Naive thymus-derived CD4-positive, alpha-beta T cell (primary cell): ENCODE measurements around the gene PHF14. TPM values are rescaled to one million over a fixed set of nuclear protein-coding genes. Genes with fewer than 3 reads are reported as not detected.
"Not testable (repeated sequence)": the region's sequence is repeated elsewhere in the genome, so short reads cannot be mapped to it uniquely, and the experiment has no call there.

Experiments
- ATAC-seq: fragments of 150-1000 bp; cut with Tn5 transposase; 2 replicates; pipeline ENCODE4 v1.10.0; 2021; ENCODE audit warnings: mild to moderate bottlenecking, moderate library complexity
- CTCF ChIA-PET: fragments of 350-600 bp; sonication (Branson Sonifier 250); formaldehyde crosslinking; loops from one replicate; lab custom pipeline; 2021; ENCODE audit warnings: antibody characterized with exemption; lab: Charles Lee
- POLR2A ChIA-PET: fragments of 350-600 bp; sonication (Branson Sonifier 250); formaldehyde crosslinking; loops from one replicate; lab custom pipeline; 2021; ENCODE audit warnings: antibody characterized with exemption, inconsistent platforms; lab: Charles Lee
- DNase-seq, 9 donors: peaks; one replicate each; pipeline versions ENCODE4 v3.0.0 to v3.0.0-alpha.2; 2020 to 2022; ENCODE audit warnings: mixed read lengths in 1 of 9
- H3K27ac ChIP-seq: one replicate; pipeline ENCODE4 v1.7.0; 2013; ENCODE audit warnings: mild to moderate bottlenecking, low read depth, low read length, moderate library complexity
- H3K27me3 ChIP-seq, 2 donors: one replicate each; pipeline ENCODE4 v1.7.0; 2013; ENCODE audit warnings: low read length in 2 of 2, mild to moderate bottlenecking in 2 of 2, moderate library complexity in 2 of 2; ENCODE audit not compliant: control insufficient read depth in 2 of 2, insufficient read depth in 2 of 2
- H3K36me3 ChIP-seq, 3 experiments: 1 replicate in 2 of 3; 2 replicates in 1 of 3; pipeline ENCODE4 v1.7.0; 2013; ENCODE audit warnings: low read length in 3 of 3, mild to moderate bottlenecking in 3 of 3, moderate library complexity in 1 of 3; ENCODE audit not compliant: insufficient read depth in 3 of 3, control insufficient read depth in 2 of 3
- H3K4me1 ChIP-seq, 2 donors: one replicate each; pipeline ENCODE4 v1.7.0; 2013; ENCODE audit warnings: low read length in 2 of 2, mild to moderate bottlenecking in 2 of 2, moderate library complexity in 1 of 2; ENCODE audit not compliant: control insufficient read depth in 2 of 2, insufficient read depth in 2 of 2
- H3K4me3 ChIP-seq: 2 replicates; pipeline ENCODE4 v1.7.0; 2013; ENCODE audit warnings: mild to moderate bottlenecking, low read length
- H3K9me3 ChIP-seq, 3 experiments: 1 replicate in 2 of 3; 2 replicates in 1 of 3; pipeline ENCODE4 v1.7.0; 2013; ENCODE audit warnings: low read length in 3 of 3; ENCODE audit not compliant: control insufficient read depth in 2 of 3
- H3K27ac Mint-ChIP-seq, 9 donors: one replicate each; pipeline ENCODE4 v1.8.0; 2020 to 2022; ENCODE audit warnings: mixed read lengths in 9 of 9, mild to moderate bottlenecking in 8 of 9, moderate library complexity in 5 of 9, inconsistent platforms in 2 of 9
- H3K27me3 Mint-ChIP-seq, 5 donors: one replicate each; pipeline ENCODE4 v1.8.0; 2021 to 2022; ENCODE audit warnings: mixed read lengths in 5 of 5, mild to moderate bottlenecking in 1 of 5
- H3K36me3 Mint-ChIP-seq, 5 donors: one replicate each; pipeline ENCODE4 v1.8.0; 2020 to 2022; ENCODE audit warnings: mixed read lengths in 5 of 5, mild to moderate bottlenecking in 3 of 5, inconsistent platforms in 1 of 5
- H3K4me1 Mint-ChIP-seq, 7 donors: one replicate each; pipeline ENCODE4 v1.8.0; 2020 to 2022; ENCODE audit warnings: mixed read lengths in 7 of 7, mild to moderate bottlenecking in 3 of 7, inconsistent platforms in 1 of 7
- H3K4me3 Mint-ChIP-seq, 10 donors: one replicate each; pipeline ENCODE4 v1.8.0; 2020 to 2022; ENCODE audit warnings: mild to moderate bottlenecking in 10 of 10, mixed read lengths in 10 of 10, moderate library complexity in 6 of 10, inconsistent platforms in 2 of 10
- H3K9me3 Mint-ChIP-seq, 11 donors: one replicate each; pipeline ENCODE4 v1.8.0; 2020 to 2022; ENCODE audit warnings: mixed read lengths in 11 of 11, mild to moderate bottlenecking in 4 of 11, inconsistent platforms in 1 of 11, moderate library complexity in 1 of 11
- intact Hi-C, 2 donors: fragments of 100-400 bp; cut with micrococcal nuclease; formaldehyde crosslinking; loops; one replicate each; pipeline ENCODE4 v1.15.1; 2023
- polyA plus RNA-seq, 2 donors: library from polyadenylated mRNA; unstranded; fragments of 300-500 nt; fragmentation: Illumina TruSeq; gene quantifications; one replicate each; pipeline ENCODE4 v1.2.3, GENCODE V29; 2021
- total RNA-seq, 6 experiments: library from RNA in 5 of 6; stranded (reverse) in 5 of 6; gene quantifications; 1 replicate in 5 of 6; 2 replicates in 1 of 6; pipeline ENCODE4 v1.2.3 and lab custom pipeline; 2021 to 2026

PHF14 gene
- total and polyA plus RNA-seq, 7 experiments from 2014 or later, result 9.6 to 41.3 (median 31.2) TPM

DNA sequence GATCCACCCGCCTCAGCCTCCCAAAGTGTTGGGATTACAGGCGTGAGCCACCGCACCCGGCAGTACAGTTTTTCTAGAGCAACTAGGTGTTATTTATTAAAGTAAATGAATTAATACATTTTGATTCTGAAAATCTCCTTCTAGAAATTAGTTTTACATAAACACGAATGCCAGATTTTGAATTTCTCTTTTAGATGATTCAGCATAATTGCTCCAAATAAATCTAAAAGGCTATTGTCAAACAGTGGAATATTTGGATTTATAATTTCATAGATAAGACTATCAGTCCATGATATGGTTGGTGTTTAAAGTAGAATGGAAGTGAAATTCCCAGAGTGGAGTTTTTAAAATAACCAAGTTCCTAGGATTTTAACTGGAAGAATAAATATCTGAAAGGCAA lies 1.5 kb upstream of the PHF14 start:
- CTCF ChIA-PET, result no interaction called here
- DNase-seq (no peak), ATAC-seq (no peak)
- Histone ChIP-seq H3K36me3 (peaks cover 0 to 3% (median 0%) of the 10 kb centered on the region in 3 experiments), H3K27ac (no peak overlapping the region), H3K4me3 (no peak overlapping the region), H3K27me3 (no peaks in the 10 kb centered on the region), H3K4me1 (peaks cover 9 to 20% of the 10 kb centered on the region in 2 donors), H3K9me3 (no peaks in the 10 kb centered on the region)
- peak overlapping the region in 2 of 9 donors; percentile 76 to 94 for H3K27ac Mint-ChIP-seq
- H3K4me1 Mint-ChIP-seq, result peaks cover 14 to 45% (median 31%) of the 10 kb centered on the region in 7 donors
- intact Hi-C loops, result loop anchor here in 1 of 2 donors (5.0 kb wide), 1 partner anchor 240 kb away; no protein-coding TSS in a partner anchor
- H3K36me3 Mint-ChIP-seq, result peaks cover 1 to 21% (median 18%) of the 10 kb centered on the region in 5 donors
- H3K4me3 Mint-ChIP-seq, result peak overlapping the region in 8 of 10 donors; percentile 77 to 95 (median 92)
- POLR2A ChIA-PET, result interaction anchor here (7.3 kb wide), 1 partner anchor 31 kb away, joined by 43 read pairs; a partner anchor contains a TSS
- no peaks in the 10 kb centered on the region for H3K9me3 Mint-ChIP-seq
- peaks cover 5 to 22% (median 18%) of the 10 kb centered on the region in 5 donors for H3K27me3 Mint-ChIP-seq

DNA sequence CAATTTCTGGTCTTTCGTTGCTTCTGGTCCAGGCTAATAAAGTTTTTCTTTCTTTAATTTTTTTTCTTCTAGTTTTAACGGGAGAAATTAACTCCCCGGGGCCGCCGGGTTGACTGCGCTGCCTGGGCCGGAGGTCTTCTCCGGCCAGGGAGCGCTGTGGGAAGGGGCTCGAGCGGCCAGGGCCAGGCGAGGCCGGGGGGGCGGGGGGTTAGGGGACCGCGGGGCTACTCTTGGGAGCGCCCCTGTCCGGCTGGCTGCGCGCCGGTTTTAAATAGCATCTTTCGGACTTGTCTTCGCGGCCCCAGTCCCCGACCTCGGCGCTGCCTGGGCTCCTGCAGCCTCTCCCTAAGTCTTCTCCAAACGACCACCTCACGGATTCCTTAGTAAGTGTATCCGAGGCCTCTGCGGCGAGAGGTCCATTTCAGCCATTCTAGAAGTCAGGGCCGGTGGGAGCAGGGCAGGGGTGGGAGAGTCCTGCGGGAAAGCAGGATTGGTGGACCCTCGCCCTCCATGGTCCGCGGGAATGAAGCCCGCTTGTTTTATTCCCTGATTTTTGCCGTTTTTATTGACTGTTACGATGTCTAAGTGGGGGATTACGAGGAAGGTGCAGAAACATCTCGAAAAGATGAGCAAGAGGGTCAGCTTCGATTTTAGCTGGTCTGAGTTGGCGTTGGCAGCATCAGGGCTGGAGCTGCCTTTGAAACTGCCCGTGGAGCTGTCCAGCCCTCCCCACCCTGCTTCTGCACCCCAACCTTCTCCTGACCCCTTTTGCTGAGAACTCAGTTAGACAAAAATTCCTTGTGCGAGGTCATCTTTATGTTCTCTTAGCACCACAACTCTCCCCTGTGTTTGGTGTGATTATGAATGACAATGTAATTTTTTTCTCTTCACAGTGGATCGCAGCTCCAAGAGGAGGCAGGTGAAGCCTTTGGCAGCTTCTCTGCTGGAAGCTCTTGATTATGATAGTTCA lies 555 bp downstream of the PHF14 start:
- peak overlapping the region; percentile 90 for H3K4me3 ChIP-seq
- peak; percentile 8 for ATAC-seq
- CTCF ChIA-PET, result interaction anchor here (0.7 to 1.4 kb wide), 3 partner anchors 24 to 34 kb away, joined by 3 read pairs; a partner anchor contains a TSS
- Mint-ChIP-seq H3K27ac (peak overlapping the region; percentile 85 to 97 (median 94)), H3K36me3 (peaks cover 4 to 34% (median 29%) of the 10 kb centered on the region in 5 donors), H3K9me3 (no peaks in the 10 kb centered on the region), H3K4me1 (peaks cover 14 to 62% (median 45%) of the 10 kb centered on the region in 7 donors), H3K4me3 (peak overlapping the region; percentile 77 to 95 (median 92)), H3K27me3 (peaks cover 0 to 14% (median 4%) of the 10 kb centered on the region in 5 donors)
- peak overlapping the region; percentile 71 for H3K27ac ChIP-seq
- POLR2A ChIA-PET, result interaction anchor here (0.7 to 3.1 kb wide), 3 partner anchors 34 to 52 kb away, joined by 3 to 79 read pairs (median 3); a partner anchor contains a TSS
- no peaks in the 10 kb centered on the region for H3K9me3 ChIP-seq
- DNase-seq, result peak in 5 of 9 donors; percentile 4 to 38 (median 15)
- H3K27me3 ChIP-seq, result no peaks in the 10 kb centered on the region
- intact Hi-C loops, result loop anchor here (1.0 to 5.0 kb wide), 2 partner anchors 34 to 238 kb away; a partner anchor contains a TSS
- peaks cover 0 to 3% (median 0%) of the 10 kb centered on the region in 3 experiments for H3K36me3 ChIP-seq
- H3K4me1 ChIP-seq, result peaks cover 9 to 20% of the 10 kb centered on the region in 2 donors

DNA sequence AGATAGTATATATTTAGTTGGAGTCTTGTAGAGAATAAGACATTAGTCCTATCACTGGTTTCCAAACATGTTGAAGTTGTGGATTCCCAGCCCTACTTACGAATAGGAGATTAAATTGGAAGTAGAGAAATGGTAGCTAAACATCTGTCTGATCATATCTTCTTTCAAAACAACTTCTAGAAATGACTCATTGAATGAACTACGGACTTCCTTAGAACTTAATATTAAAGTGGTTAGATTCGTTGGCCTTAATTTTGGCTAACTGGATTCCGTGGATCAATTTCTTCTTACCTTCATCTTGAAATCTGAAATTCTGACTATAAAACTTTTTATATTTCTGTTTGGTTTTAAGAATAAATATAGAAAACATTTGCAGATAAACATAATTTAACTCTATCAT lies 3.4 kb downstream of the PHF14 start:
- Histone ChIP-seq H3K4me1 (peaks cover 9 to 20% of the 10 kb centered on the region in 2 donors), H3K9me3 (no peaks in the 10 kb centered on the region), H3K4me3 (no peak overlapping the region), H3K27ac (no peak overlapping the region), H3K27me3 (no peaks in the 10 kb centered on the region), H3K36me3 (peaks cover 0 to 6% (median 3%) of the 10 kb centered on the region in 3 experiments)
- intact Hi-C loops, result no loop called here
- Mint-ChIP-seq H3K36me3 (peaks cover 6 to 39% (median 33%) of the 10 kb centered on the region in 5 donors), H3K27me3 (peaks cover 0 to 2% (median 0%) of the 10 kb centered on the region in 5 donors), H3K9me3 (peaks cover 0 to under 1% (median 0%) of the 10 kb centered on the region in 11 donors), H3K4me1 (peaks cover 29 to 90% (median 71%) of the 10 kb centered on the region in 7 donors), H3K27ac (no peak overlapping the region), H3K4me3 (peak overlapping the region in 4 of 10 donors; percentile 0 to 38 (median 20))
- no peak for ATAC-seq
- CTCF ChIA-PET, result no interaction called here
- POLR2A ChIA-PET, result interaction anchor here (1.6 kb wide), 1 partner anchor 37 kb away, joined by 8 read pairs; a partner anchor contains a TSS
- no peak for DNase-seq

DNA sequence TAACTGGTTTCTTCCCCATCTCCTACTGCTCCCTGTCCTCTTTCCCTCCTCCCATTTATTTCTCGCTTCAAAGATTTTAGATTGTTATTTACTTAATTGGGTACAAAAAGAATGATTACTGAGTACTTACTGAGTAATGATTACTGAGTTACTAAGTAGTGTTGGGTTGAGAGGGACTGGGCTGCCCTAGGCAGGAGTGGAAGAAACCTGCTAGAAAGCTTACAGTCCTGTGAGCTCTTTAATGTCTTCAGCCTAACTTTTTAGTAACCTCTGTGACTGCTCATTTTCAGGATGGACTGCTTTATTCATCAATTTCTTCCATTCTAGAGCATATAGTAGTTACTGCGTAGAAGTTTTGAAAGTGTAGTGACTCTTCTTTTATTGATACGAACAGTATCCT lies 7.6 kb downstream of the PHF14 start:
- Histone ChIP-seq H3K36me3 (peaks cover 0 to 12% (median 0%) of the 10 kb centered on the region in 3 experiments), H3K27me3 (no peaks in the 10 kb centered on the region), H3K4me3 (no peak overlapping the region), H3K27ac (no peak overlapping the region), H3K9me3 (no peaks in the 10 kb centered on the region), H3K4me1 (peaks cover 0 to 1% of the 10 kb centered on the region in 2 donors)
- DNase-seq, result no peak
- H3K36me3 Mint-ChIP-seq, result peaks cover 15 to 44% (median 34%) of the 10 kb centered on the region in 5 donors
- H3K4me1 Mint-ChIP-seq, result peaks cover 24 to 87% (median 69%) of the 10 kb centered on the region in 7 donors
- POLR2A ChIA-PET, result no interaction called here
- peaks cover 0 to 7% (median 0%) of the 10 kb centered on the region in 11 donors for H3K9me3 Mint-ChIP-seq
- intact Hi-C loops, result no loop called here
- ATAC-seq, result no peak
- peak overlapping the region in 2 of 10 donors; percentile 18 to 39 for H3K4me3 Mint-ChIP-seq
- H3K27me3 Mint-ChIP-seq, result no peaks in the 10 kb centered on the region
- CTCF ChIA-PET, result no interaction called here
- H3K27ac Mint-ChIP-seq, result no peak overlapping the region

DNA sequence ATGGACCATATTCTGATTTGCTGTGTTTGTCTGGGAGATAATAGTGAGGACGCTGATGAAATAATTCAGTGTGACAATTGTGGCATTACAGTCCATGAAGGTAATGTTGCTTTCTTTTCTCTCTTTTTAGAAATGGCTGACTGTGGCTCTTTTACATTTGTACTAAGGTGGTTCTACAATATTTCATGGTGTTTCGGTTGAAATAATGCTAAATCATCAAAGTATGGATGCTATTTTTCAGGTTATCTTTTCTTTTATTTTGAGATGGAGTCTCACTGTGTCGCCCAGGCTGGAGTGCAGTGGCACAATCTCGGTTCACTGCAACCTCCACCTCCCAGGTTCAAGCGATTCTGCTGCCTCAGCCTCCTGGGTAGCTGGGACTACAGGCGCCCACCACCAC lies 17.1 kb downstream of the PHF14 start:
- POLR2A ChIA-PET, H3K4me3 ChIP-seq, CTCF ChIA-PET, H3K27me3 ChIP-seq, H3K4me1 ChIP-seq, H3K27me3 Mint-ChIP-seq, H3K9me3 Mint-ChIP-seq, H3K27ac ChIP-seq, ATAC-seq, H3K9me3 ChIP-seq, H3K4me3 Mint-ChIP-seq, intact Hi-C loops, DNase-seq, H3K27ac Mint-ChIP-seq: not testable (repeated sequence)
- H3K4me1 Mint-ChIP-seq, result peaks cover 0 to 21% (median 8%) of the 10 kb centered on the region in 7 donors
- peaks cover 0 to 10% (median 0%) of the 10 kb centered on the region in 3 experiments for H3K36me3 ChIP-seq
- H3K36me3 Mint-ChIP-seq, result peaks cover 21 to 48% (median 27%) of the 10 kb centered on the region in 5 donors

DNA sequence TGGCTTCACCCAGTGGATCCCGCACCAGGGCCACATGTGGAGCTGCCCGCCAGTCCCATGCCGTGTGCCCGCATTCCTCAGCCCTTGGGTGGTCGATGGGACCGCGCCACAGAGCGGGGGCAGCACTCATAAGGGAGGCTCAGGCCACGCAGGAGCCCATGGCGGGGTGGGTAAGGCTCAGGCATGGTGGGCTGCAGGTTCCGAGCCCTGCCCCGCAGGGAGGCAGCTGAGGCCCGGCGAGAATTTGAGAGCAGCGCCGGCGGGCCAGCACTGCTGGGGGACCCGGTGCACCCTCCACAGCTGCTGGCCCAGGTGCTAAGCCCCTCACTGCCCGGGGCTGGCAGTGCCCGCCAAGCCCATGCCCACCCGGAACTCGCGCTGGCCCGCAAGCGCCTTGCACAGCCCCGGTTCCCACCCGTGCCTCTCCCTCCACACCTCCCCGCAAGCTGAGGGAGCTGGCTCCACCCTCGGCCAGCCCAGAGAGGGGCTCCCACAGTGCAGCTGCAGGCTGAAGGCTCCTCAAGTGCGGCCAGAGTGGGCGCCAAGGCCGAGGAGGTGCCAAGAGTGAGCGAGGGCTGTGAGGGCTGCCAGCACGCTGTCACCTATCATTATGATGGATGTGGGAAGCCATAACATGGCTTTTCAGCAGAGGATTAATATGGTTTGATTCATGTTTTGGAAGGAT lies 22.0 kb downstream of the PHF14 start:
- H3K4me1 Mint-ChIP-seq, result peaks cover 19 to 56% (median 44%) of the 10 kb centered on the region in 7 donors
- H3K36me3 Mint-ChIP-seq, result peaks cover 18 to 50% (median 35%) of the 10 kb centered on the region in 5 donors
- H3K27ac ChIP-seq, H3K27me3 ChIP-seq, CTCF ChIA-PET, H3K27me3 Mint-ChIP-seq, H3K9me3 Mint-ChIP-seq, H3K4me3 ChIP-seq, DNase-seq, POLR2A ChIA-PET, H3K4me3 Mint-ChIP-seq, intact Hi-C loops, H3K9me3 ChIP-seq, ATAC-seq: not testable (repeated sequence)
- H3K4me1 ChIP-seq, result peaks cover 8 to 15% of the 10 kb centered on the region in 2 donors
- H3K27ac Mint-ChIP-seq, result peak overlapping the region in 1 of 9 donors; percentile 26
- H3K36me3 ChIP-seq, result peaks cover 0 to 10% (median 0%) of the 10 kb centered on the region in 3 experiments
